HG02678 (cell line): ENCODE results near the gene FAN1.
A peak's percentile ranks its signal among the peaks of the same experiment; 100 is the strongest.

Experiments used
- ATAC-seq: cut with Tn5 transposase; IDR thresholded peaks from one replicate; pipeline ENCODE4 v1.9.1; 2021; ENCODE audit warnings: mild to moderate bottlenecking, moderate library complexity; ENCODE audit not compliant: unreplicated experiment

FAN1 gene

GRCh38 chr15:30954674-30955073 is 51.0 kb downstream of the FAN1 start:
- no peak for ATAC-seq

GRCh38 chr15:30956216-30957124 is 52.8 kb downstream of the FAN1 start:
- ATAC-seq, result no peak

GRCh38 chr15:30958219-30958618 is 54.5 kb downstream of the FAN1 start:
- ATAC-seq, result no peak

GRCh38 chr15:30962079-30962478 is 58.4 kb downstream of the FAN1 start:
- no peak for ATAC-seq

- ATAC-seq, result no peak
Measured at GRCh38 chr15:30962659-30963058, 58.9 kb downstream of the FAN1 start.

- ATAC-seq, result no peak
Measured at GRCh38 chr15:30963681-30964080, 60.0 kb downstream of the FAN1 start.

GRCh38 chr15:30969724-30970123 is 66.0 kb downstream of the FAN1 start:
- ATAC-seq, result no peak

GRCh38 chr15:30973379-30973778 is 69.7 kb downstream of the FAN1 start:
- ATAC-seq, result no peak

GRCh38 chr15:30974112-30974511 is 70.4 kb downstream of the FAN1 start:
- peak; percentile 51 for ATAC-seq

- no peak for ATAC-seq
Measured at GRCh38 chr15:30978328-30978727, 74.6 kb downstream of the FAN1 start.

- ATAC-seq, result no peak
Measured at GRCh38 chr15:30979457-30979856, 75.7 kb downstream of the FAN1 start.

GRCh38 chr15:30984118-30984517 is 80.4 kb downstream of the FAN1 start:
- no peak for ATAC-seq

- ATAC-seq, result no peak
Measured at GRCh38 chr15:30984542-30984941, 80.8 kb downstream of the FAN1 start.

GRCh38 chr15:30985081-30985531 is 81.4 kb downstream of the FAN1 start:
- ATAC-seq, result no peak

- no peak for ATAC-seq
Measured at GRCh38 chr15:30990036-30990435, 86.3 kb downstream of the FAN1 start.

- ATAC-seq, result no peak
Measured at GRCh38 chr15:30990446-30991254, 86.9 kb downstream of the FAN1 start.

- ATAC-seq, result peak; percentile 89
Measured at GRCh38 chr15:30991255-30992235, 87.8 kb downstream of the FAN1 start, which contains the start of gene MTMR10. MTMR10 (minus strand) TSS chr15:30991628; CDS start chr15:30991506, 122 bp downstream.

GRCh38 chr15:30992249-30992864 is 88.6 kb downstream of the FAN1 start:
- no peak for ATAC-seq
